Karpas-422 (cell line): ENCODE results near the gene FRAS1. TPM values are rescaled to one million over a fixed set of nuclear protein-coding genes. Genes with fewer than 3 reads are reported as not detected.
"Not testable (repeated sequence)": the region's sequence is repeated elsewhere in the genome, so short reads cannot be mapped to it uniquely, and the experiment has no call there.

ENCODE experiments used
- DNase-seq: peaks from one replicate; pipeline ENCODE4 v3.0.0-alpha.2; 2015
- H2AFZ ChIP-seq: fragments of 200-600 bp; sonication (generic); 2 replicates; pipeline ENCODE4 v1.6.1; 2014; ENCODE audit warnings: antibody characterized with exemption, low read length, mixed read lengths
- H3K27ac ChIP-seq: fragments of 200-600 bp; sonication (generic); 2 replicates; pipeline ENCODE4 v1.5.1; 2014; ENCODE audit warnings: mild to moderate bottlenecking, low read length, moderate library complexity
- H3K27me3 ChIP-seq: fragments of 200-600 bp; sonication (generic); 2 replicates; pipeline ENCODE4 v1.6.1; 2014; ENCODE audit warnings: low read length, mixed read lengths
- H3K36me3 ChIP-seq: fragments of 200-600 bp; sonication (generic); 2 replicates; pipeline ENCODE4 v1.6.1; 2014; ENCODE audit warnings: low read length, mixed read lengths; ENCODE audit not compliant: insufficient read depth
- H3K4me1 ChIP-seq: fragments of 200-600 bp; sonication (generic); 2 replicates; pipeline ENCODE4 v1.6.1; 2014; ENCODE audit warnings: mild to moderate bottlenecking, low read length, mixed read lengths
- H3K4me2 ChIP-seq: fragments of 200-600 bp; sonication (generic); 2 replicates; pipeline ENCODE4 v1.6.1; 2014; ENCODE audit warnings: low read length, low read depth, mild to moderate bottlenecking; ENCODE audit not compliant: poor library complexity, severe bottlenecking
- H3K4me3 ChIP-seq: fragments of 200-600 bp; sonication (generic); 2 replicates; pipeline ENCODE4 v1.5.1; 2014; ENCODE audit warnings: mild to moderate bottlenecking, antibody characterized with exemption, low read length, mixed read lengths
- H3K79me2 ChIP-seq: fragments of 200-600 bp; sonication (generic); 2 replicates; pipeline ENCODE4 v1.6.1; 2014; ENCODE audit warnings: mild to moderate bottlenecking, low read length, mixed read lengths
- H3K9ac ChIP-seq: fragments of 200-600 bp; sonication (generic); 2 replicates; pipeline ENCODE4 v1.6.0; 2014; ENCODE audit warnings: low read length
- H3K9me2 ChIP-seq: fragments of 200-600 bp; sonication (generic), shearing (Covaris generic); replicated peaks from 2 replicates; pipeline ENCODE4 v1.6.0; 2014; ENCODE audit warnings: mild to moderate bottlenecking, low read length, moderate library complexity; ENCODE audit not compliant: insufficient read depth
- H3K9me3 ChIP-seq: fragments of 300-700, 200-600 bp; sonication (generic); 2 replicates; pipeline ENCODE4 v1.6.1; 2014; ENCODE audit warnings: low read length, mixed read lengths
- H4K20me1 ChIP-seq: fragments of 200-600 bp; sonication (generic); 2 replicates; pipeline ENCODE4 v1.6.1; 2014; ENCODE audit warnings: mild to moderate bottlenecking, antibody characterized with exemption, low read length, low read depth; ENCODE audit not compliant: insufficient read depth
- total RNA-seq: library from RNA; depleted of rRNA; stranded (reverse); fragments of >200 nt; shearing (Covaris generic); gene quantifications from 2 replicates; pipeline ENCODE4 v1.2.3, GENCODE V29; 2014; ENCODE audit warnings: low replicate concordance

The FRAS1 gene
- total RNA-seq, 1 experiment from 2014 or later: not detected

GRCh38 chr4:78268597-78268996 lies 211.5 kb downstream of the FRAS1 start:
- Histone ChIP-seq H3K36me3 (no peaks in the 10 kb centered on the region), H3K27ac (no peak overlapping the region), H3K4me3 (no peak overlapping the region), H3K27me3 (no peaks in the 10 kb centered on the region), H4K20me1 (no peaks in the 10 kb centered on the region), H3K4me1 (no peaks in the 10 kb centered on the region), H3K9me3 (no peaks in the 10 kb centered on the region), H3K4me2 (no peak overlapping the region), H3K9ac (no peak overlapping the region), H3K9me2 (no peaks in the 10 kb centered on the region), H2AFZ (no peak overlapping the region), H3K79me2 (no peaks in the 10 kb centered on the region)
- no peak for DNase-seq

GRCh38 chr4:78275450-78275849 lies 218.3 kb downstream of the FRAS1 start:
- not testable (repeated sequence) for H4K20me1 ChIP-seq, H3K9me3 ChIP-seq, H3K9ac ChIP-seq, H3K27me3 ChIP-seq, DNase-seq, H3K79me2 ChIP-seq, H3K9me2 ChIP-seq, H3K27ac ChIP-seq, H3K36me3 ChIP-seq, H3K4me2 ChIP-seq, H3K4me3 ChIP-seq, H3K4me1 ChIP-seq, H2AFZ ChIP-seq

DNA sequence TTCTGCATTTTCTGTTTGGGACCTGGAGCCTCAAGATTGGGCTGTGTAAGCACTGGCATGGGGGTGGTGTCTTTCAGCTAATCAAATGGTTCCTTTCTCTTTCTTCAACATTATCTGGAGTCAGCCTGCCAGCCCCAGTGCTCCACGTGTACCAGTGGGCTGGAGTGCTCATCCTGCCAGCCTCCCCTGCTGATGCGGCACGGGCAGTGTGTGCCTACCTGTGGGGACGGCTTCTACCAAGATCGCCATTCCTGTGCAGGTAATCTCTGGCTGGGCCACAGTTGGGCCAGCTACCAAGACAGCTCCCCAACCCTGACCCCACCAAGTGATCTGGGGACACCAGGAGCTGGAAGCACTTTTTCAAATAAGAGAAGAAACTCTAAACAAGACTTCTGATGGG lies 229.2 kb downstream of the FRAS1 start:
- Histone ChIP-seq H4K20me1 (no peaks in the 10 kb centered on the region), H3K36me3 (no peaks in the 10 kb centered on the region), H3K4me3 (no peak overlapping the region), H3K9me3 (no peaks in the 10 kb centered on the region), H3K9ac (no peak overlapping the region), H3K79me2 (no peaks in the 10 kb centered on the region), H2AFZ (no peak overlapping the region), H3K9me2 (no peaks in the 10 kb centered on the region), H3K4me1 (no peaks in the 10 kb centered on the region), H3K27me3 (no peaks in the 10 kb centered on the region), H3K4me2 (no peak overlapping the region), H3K27ac (no peak overlapping the region)
- DNase-seq: no peak

DNA sequence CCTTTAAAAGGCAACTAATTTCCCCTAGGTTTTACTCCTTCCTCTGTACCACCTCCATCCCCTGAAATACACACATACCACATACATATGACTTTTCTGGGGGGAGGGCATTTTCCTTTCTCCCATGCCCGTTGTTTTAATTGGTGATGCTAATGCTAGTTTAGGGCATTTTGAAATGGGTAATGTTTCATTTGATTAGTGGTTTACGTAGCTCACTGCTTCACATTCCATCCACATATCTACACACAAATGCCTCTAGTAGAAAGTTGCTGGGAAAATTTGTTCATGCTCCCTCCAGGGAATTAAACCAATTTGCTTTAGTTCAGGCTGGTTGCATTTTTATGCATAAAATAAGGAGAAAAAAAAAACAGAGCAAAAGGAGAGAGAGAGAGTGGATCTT lies 231.2 kb downstream of the FRAS1 start:
- Histone ChIP-seq H3K4me3 (no peak overlapping the region), H3K9ac (no peak overlapping the region), H3K27ac (no peak overlapping the region), H4K20me1 (no peaks in the 10 kb centered on the region), H3K9me3 (no peaks in the 10 kb centered on the region), H2AFZ (no peak overlapping the region), H3K9me2 (no peaks in the 10 kb centered on the region), H3K27me3 (no peaks in the 10 kb centered on the region), H3K4me1 (no peaks in the 10 kb centered on the region), H3K36me3 (no peaks in the 10 kb centered on the region), H3K4me2 (no peak overlapping the region), H3K79me2 (no peaks in the 10 kb centered on the region)
- no peak for DNase-seq

GRCh38 chr4:78291277-78291676 lies 234.2 kb downstream of the FRAS1 start:
- Histone ChIP-seq H4K20me1 (no peaks in the 10 kb centered on the region), H3K9me3 (no peaks in the 10 kb centered on the region), H3K4me2 (no peak overlapping the region), H3K27ac (no peak overlapping the region), H3K4me1 (no peaks in the 10 kb centered on the region), H3K9ac (no peak overlapping the region), H3K79me2 (no peaks in the 10 kb centered on the region), H3K27me3 (no peaks in the 10 kb centered on the region), H3K36me3 (no peaks in the 10 kb centered on the region), H3K4me3 (no peak overlapping the region), H3K9me2 (no peaks in the 10 kb centered on the region), H2AFZ (no peak overlapping the region)
- no peak for DNase-seq

DNA sequence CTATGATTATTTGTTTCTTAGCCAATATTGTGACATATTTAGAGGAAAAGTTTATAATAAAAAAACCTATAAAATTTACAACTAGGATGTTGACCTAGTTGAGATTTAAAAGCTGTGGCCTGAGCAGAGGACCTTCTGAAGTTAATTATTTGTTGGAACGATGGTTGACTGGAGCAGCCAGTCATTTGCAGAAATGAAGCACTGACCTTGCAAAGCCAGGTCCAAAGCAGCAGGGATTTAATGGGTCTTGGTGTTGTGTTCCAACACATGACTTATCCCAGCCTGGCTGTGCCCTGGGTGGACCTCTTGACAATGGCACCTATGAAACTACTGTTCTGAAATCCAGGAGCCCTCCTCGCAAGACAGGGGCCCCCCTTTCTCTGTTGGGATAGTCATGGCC lies 235.2 kb downstream of the FRAS1 start:
- H3K4me1 ChIP-seq: no peaks in the 10 kb centered on the region
- no peak overlapping the region for H3K9ac ChIP-seq
- no peaks in the 10 kb centered on the region for H3K9me2 ChIP-seq
- no peak overlapping the region for H2AFZ ChIP-seq
- H3K27me3 ChIP-seq: no peaks in the 10 kb centered on the region
- no peak overlapping the region for H3K27ac ChIP-seq
- no peaks in the 10 kb centered on the region for H3K36me3 ChIP-seq
- no peak overlapping the region for H3K4me3 ChIP-seq
- no peaks in the 10 kb centered on the region for H4K20me1 ChIP-seq
- no peak for DNase-seq
- no peaks in the 10 kb centered on the region for H3K79me2 ChIP-seq
- H3K9me3 ChIP-seq: no peaks in the 10 kb centered on the region
- no peak overlapping the region for H3K4me2 ChIP-seq

GRCh38 chr4:78292856-78293255 lies 235.7 kb downstream of the FRAS1 start:
- no peak overlapping the region for H3K27ac ChIP-seq
- DNase-seq: no peak
- no peak overlapping the region for H3K4me2 ChIP-seq
- no peaks in the 10 kb centered on the region for H3K4me1 ChIP-seq
- no peak overlapping the region for H2AFZ ChIP-seq
- no peaks in the 10 kb centered on the region for H3K9me3 ChIP-seq
- no peaks in the 10 kb centered on the region for H3K79me2 ChIP-seq
- H3K9ac ChIP-seq: no peak overlapping the region
- H3K4me3 ChIP-seq: no peak overlapping the region
- no peaks in the 10 kb centered on the region for H3K36me3 ChIP-seq
- no peaks in the 10 kb centered on the region for H3K9me2 ChIP-seq
- H3K27me3 ChIP-seq: no peaks in the 10 kb centered on the region
- no peaks in the 10 kb centered on the region for H4K20me1 ChIP-seq

DNA sequence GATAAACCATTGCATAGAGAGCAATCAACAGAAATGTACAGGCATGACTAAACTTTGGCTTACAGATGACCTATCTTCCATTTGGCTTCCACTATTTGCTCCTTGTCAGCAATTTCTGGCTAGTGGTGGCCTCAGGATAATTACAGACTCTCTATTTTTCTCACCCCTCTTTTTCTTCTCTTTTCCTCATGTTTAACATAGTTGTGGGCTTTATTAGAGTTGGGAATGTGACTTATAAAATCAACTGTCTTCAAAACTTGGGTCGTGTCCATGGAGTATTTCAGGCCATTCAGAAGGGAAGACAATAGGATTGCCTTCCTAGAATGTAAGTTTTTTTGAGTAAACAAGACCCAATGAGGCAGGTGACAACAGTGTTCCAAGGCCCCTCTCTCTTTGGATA lies 236.2 kb downstream of the FRAS1 start:
- no peaks in the 10 kb centered on the region for H3K9me3 ChIP-seq
- H3K9ac ChIP-seq: no peak overlapping the region
- no peak overlapping the region for H3K27ac ChIP-seq
- no peak overlapping the region for H2AFZ ChIP-seq
- no peaks in the 10 kb centered on the region for H4K20me1 ChIP-seq
- H3K4me2 ChIP-seq: no peak overlapping the region
- H3K27me3 ChIP-seq: no peaks in the 10 kb centered on the region
- no peaks in the 10 kb centered on the region for H3K79me2 ChIP-seq
- no peaks in the 10 kb centered on the region for H3K9me2 ChIP-seq
- no peaks in the 10 kb centered on the region for H3K4me1 ChIP-seq
- H3K36me3 ChIP-seq: no peaks in the 10 kb centered on the region
- no peak for DNase-seq
- H3K4me3 ChIP-seq: no peak overlapping the region

- H3K9ac ChIP-seq: no peak overlapping the region
- no peaks in the 10 kb centered on the region for H3K9me3 ChIP-seq
- no peaks in the 10 kb centered on the region for H3K4me1 ChIP-seq
- no peak overlapping the region for H3K27ac ChIP-seq
- H3K4me2 ChIP-seq: no peak overlapping the region
- no peaks in the 10 kb centered on the region for H3K36me3 ChIP-seq
- H2AFZ ChIP-seq: no peak overlapping the region
- H3K79me2 ChIP-seq: no peaks in the 10 kb centered on the region
- no peak overlapping the region for H3K4me3 ChIP-seq
- H3K9me2 ChIP-seq: no peaks in the 10 kb centered on the region
- H4K20me1 ChIP-seq: no peaks in the 10 kb centered on the region
- DNase-seq: no peak
- no peaks in the 10 kb centered on the region for H3K27me3 ChIP-seq
Measured at GRCh38 chr4:78293821-78294301, 236.7 kb downstream of the FRAS1 start.
